NCI-H146 treated with DMSO at 0.1 percent for 48 hours (cell line): Measurements from ENCODE around the gene OLIG3.

ENCODE experiments used
- DNase-seq: peaks from one replicate; lab custom pipeline; 2025; ENCODE audit not compliant: unreplicated experiment; lab: John Stamatoyannopoulos, UW

The OLIG3 gene

GRCh38 chr6:137496368-137496767 lies 2.2 kb upstream of the OLIG3 start:
- DNase-seq, result no peak

- DNase-seq, result no peak
Measured at GRCh38 chr6:137495703-137496336, 1.6 kb upstream of the OLIG3 start.

- DNase-seq, result no peak
Measured at GRCh38 chr6:137494988-137495702, 951 bp upstream of the OLIG3 start.

- no peak for DNase-seq
Measured at GRCh38 chr6:137493218-137494038, 766 bp downstream of the OLIG3 start.

GRCh38 chr6:137492289-137493217 lies 1.6 kb downstream of the OLIG3 start:
- DNase-seq, result no peak

GRCh38 chr6:137491478-137491877 lies 2.7 kb downstream of the OLIG3 start:
- DNase-seq, result no peak

GRCh38 chr6:137490961-137491360 lies 3.2 kb downstream of the OLIG3 start:
- no peak for DNase-seq

- DNase-seq, result no peak
Measured at GRCh38 chr6:137490006-137490905, 3.9 kb downstream of the OLIG3 start.

- DNase-seq, result no peak
Measured at GRCh38 chr6:137489046-137490005, 4.9 kb downstream of the OLIG3 start.

- DNase-seq, result no peak
Measured at GRCh38 chr6:137488150-137489045, 5.8 kb downstream of the OLIG3 start.

GRCh38 chr6:137487869-137488149 lies 6.4 kb downstream of the OLIG3 start:
- no peak for DNase-seq

GRCh38 chr6:137487181-137487868 lies 6.9 kb downstream of the OLIG3 start:
- DNase-seq, result no peak

GRCh38 chr6:137486416-137486815 lies 7.8 kb downstream of the OLIG3 start:
- DNase-seq, result no peak

GRCh38 chr6:137480431-137480830 lies 13.8 kb downstream of the OLIG3 start:
- DNase-seq, result no peak

GRCh38 chr6:137475103-137475502 lies 19.1 kb downstream of the OLIG3 start:
- no peak for DNase-seq

GRCh38 chr6:137473598-137473997 lies 20.6 kb downstream of the OLIG3 start:
- DNase-seq, result no peak

GRCh38 chr6:137472641-137473137 lies 21.5 kb downstream of the OLIG3 start:
- no peak for DNase-seq
